ENCODE measurements around the gene MEX3B. TPM values are rescaled to one million over a fixed set of nuclear protein-coding genes. Genes with fewer than 3 reads are reported as not detected.

MEX3B gene
- total RNA-seq, 1 experiment from 2014 or later = not detected

DNA sequence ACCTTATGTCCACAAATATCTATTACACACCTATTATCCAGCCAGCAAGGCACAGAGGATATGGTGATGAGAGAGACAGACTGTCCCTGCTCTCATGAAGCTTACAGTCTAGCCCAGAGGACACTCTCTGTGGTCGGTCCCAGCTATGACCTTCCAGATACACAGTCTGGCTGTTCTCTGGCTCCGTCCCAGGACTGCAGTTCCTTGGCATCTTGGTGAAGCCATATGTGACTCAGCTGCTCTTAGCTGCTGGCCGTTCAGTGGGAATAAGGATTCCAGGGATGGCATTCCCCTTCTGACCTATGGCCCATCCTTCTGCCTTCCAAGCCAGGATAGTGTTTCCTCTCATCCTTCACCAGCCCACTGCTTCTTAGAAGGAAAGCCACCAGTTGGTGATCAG, 30.8 kb downstream of the MEX3B start:
- no peak overlapping the region for H2AFZ ChIP-seq
- no peaks in the 10 kb centered on the region for H3K79me2 ChIP-seq (ENCODE audit: low read depth)
- no peaks in the 10 kb centered on the region for H3K9me3 ChIP-seq (ENCODE audit: insufficient read depth, low read depth)
- TF ChIP-seq EZH2 (IDR thresholded peaks at IDR 0.05; ENCODE audit: low read depth) = no peak
- TF ChIP-seq, protein P1, sequence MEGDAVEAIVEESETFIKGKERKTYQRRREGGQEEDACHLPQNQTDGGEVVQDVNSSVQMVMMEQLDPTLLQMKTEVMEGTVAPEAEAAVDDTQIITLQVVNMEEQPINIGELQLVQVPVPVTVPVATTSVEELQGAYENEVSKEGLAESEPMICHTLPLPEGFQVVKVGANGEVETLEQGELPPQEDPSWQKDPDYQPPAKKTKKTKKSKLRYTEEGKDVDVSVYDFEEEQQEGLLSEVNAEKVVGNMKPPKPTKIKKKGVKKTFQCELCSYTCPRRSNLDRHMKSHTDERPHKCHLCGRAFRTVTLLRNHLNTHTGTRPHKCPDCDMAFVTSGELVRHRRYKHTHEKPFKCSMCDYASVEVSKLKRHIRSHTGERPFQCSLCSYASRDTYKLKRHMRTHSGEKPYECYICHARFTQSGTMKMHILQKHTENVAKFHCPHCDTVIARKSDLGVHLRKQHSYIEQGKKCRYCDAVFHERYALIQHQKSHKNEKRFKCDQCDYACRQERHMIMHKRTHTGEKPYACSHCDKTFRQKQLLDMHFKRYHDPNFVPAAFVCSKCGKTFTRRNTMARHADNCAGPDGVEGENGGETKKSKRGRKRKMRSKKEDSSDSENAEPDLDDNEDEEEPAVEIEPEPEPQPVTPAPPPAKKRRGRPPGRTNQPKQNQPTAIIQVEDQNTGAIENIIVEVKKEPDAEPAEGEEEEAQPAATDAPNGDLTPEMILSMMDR (conservative IDR thresholded peaks at IDR 0.05) = no peak
- H3K4me2 ChIP-seq = no peak overlapping the region
- H3K27ac ChIP-seq = no peak overlapping the region
- H3K36me3 ChIP-seq (ENCODE audit: low read depth) = no peaks in the 10 kb centered on the region
- H3K4me3 ChIP-seq = no peak overlapping the region
- H3K27me3 ChIP-seq (ENCODE audit: insufficient read depth, low read depth) = peaks cover 68% of the 10 kb centered on the region
- H4K20me1 ChIP-seq (ENCODE audit: insufficient read depth) = no peaks in the 10 kb centered on the region
- ChIA-PET CTCF (no interaction called here), POLR2A (ENCODE audit: unreplicated experiment) (no interaction called here)
- no TSS peak for BruUV-seq (replicated peaks)
- no peaks in the 10 kb centered on the region for H3K9me2 ChIP-seq (ENCODE audit: insufficient read depth)
- no peak for DNase-seq
- H3K4me1 ChIP-seq (replicated peaks; ENCODE audit: insufficient read depth) = no peaks in the 10 kb centered on the region
- intact Hi-C loops (cut with micrococcal nuclease; ENCODE audit: unreplicated experiment) = no loop called here
- no peaks in the 10 kb centered on the region for H3F3A ChIP-seq (ENCODE audit: insufficient read depth, low read depth)

DNA sequence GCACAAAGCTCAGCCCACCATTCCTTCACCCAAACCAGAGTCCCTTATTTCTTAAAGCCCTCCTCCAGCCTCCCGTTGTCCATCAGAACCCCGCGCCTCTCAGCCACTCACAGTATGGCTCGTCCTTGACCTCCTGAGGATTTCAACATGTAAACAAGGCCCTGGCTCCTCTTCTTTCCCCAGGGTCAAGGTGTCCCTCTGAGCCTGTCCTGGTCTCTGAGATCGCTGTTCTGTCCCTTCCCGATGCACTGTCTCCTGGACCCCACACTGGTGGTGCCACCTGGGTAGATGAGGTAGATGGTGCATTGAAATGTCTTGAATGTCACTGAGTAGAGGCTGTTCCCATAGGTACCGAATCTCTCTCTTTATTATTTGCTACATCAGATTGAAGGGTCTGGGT, 32.9 kb downstream of the MEX3B start:
- H3K4me3 ChIP-seq = no peak overlapping the region
- no peaks in the 10 kb centered on the region for H4K20me1 ChIP-seq (ENCODE audit: insufficient read depth)
- H3K27me3 ChIP-seq (ENCODE audit: insufficient read depth, low read depth) = peaks cover 71% of the 10 kb centered on the region
- no peak overlapping the region for H2AFZ ChIP-seq
- BruUV-seq (replicated peaks) = no TSS peak
- H3K9me2 ChIP-seq (ENCODE audit: insufficient read depth) = no peaks in the 10 kb centered on the region
- H3K4me1 ChIP-seq (replicated peaks; ENCODE audit: insufficient read depth) = no peaks in the 10 kb centered on the region
- intact Hi-C loops (cut with micrococcal nuclease; ENCODE audit: unreplicated experiment) = no loop called here
- H3K36me3 ChIP-seq (ENCODE audit: low read depth) = no peaks in the 10 kb centered on the region
- no peaks in the 10 kb centered on the region for H3K9me3 ChIP-seq (ENCODE audit: insufficient read depth, low read depth)
- H3K27ac ChIP-seq = no peak overlapping the region
- CTCF ChIA-PET = no interaction called here
- no peaks in the 10 kb centered on the region for H3F3A ChIP-seq (ENCODE audit: insufficient read depth, low read depth)
- no peak overlapping the region for H3K4me2 ChIP-seq
- POLR2A ChIA-PET (ENCODE audit: unreplicated experiment) = no interaction called here
- TF ChIP-seq EZH2 (IDR thresholded peaks at IDR 0.05; ENCODE audit: low read depth) = no peak
- TF ChIP-seq, protein P1 (conservative IDR thresholded peaks at IDR 0.05) = no peak
- DNase-seq = no peak
- no peaks in the 10 kb centered on the region for H3K79me2 ChIP-seq (ENCODE audit: low read depth)

DNA sequence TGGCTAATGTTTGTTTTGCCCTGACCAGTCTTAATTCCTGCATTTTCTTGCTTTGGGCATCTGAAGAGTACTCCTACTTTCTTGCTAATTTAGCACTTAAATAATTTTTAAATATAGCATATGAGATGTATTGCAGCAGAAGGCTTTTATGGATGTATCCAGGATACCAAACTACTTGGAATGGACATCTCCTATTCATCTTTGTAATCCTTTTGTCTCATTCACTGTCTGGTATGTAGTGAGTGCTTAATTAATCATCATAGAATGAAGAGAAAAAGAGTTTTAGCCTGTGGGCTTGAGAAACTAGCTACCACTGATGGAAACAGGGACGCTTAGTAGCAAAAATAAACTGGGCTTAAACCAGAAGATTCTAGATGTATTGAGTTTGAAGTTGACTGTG, 40.6 kb downstream of the MEX3B start:
- no TSS peak for BruUV-seq (replicated peaks)
- POLR2A ChIA-PET (ENCODE audit: unreplicated experiment) = no interaction called here
- Histone ChIP-seq H3K4me3 (no peak overlapping the region), H2AFZ (no peak overlapping the region), H3K9me3 (ENCODE audit: insufficient read depth, low read depth) (no peaks in the 10 kb centered on the region), H4K20me1 (ENCODE audit: insufficient read depth) (no peaks in the 10 kb centered on the region), H3K9me2 (ENCODE audit: insufficient read depth) (no peaks in the 10 kb centered on the region), H3F3A (ENCODE audit: insufficient read depth, low read depth) (no peaks in the 10 kb centered on the region), H3K36me3 (ENCODE audit: low read depth) (no peaks in the 10 kb centered on the region), H3K27ac (no peak overlapping the region), H3K79me2 (ENCODE audit: low read depth) (no peaks in the 10 kb centered on the region), H3K27me3 (ENCODE audit: insufficient read depth, low read depth) (peaks cover 24% of the 10 kb centered on the region), H3K4me2 (no peak overlapping the region), H3K4me1 (replicated peaks; ENCODE audit: insufficient read depth) (no peaks in the 10 kb centered on the region)
- intact Hi-C loops (cut with micrococcal nuclease; ENCODE audit: unreplicated experiment) = no loop called here
- CTCF ChIA-PET = no interaction called here
- DNase-seq = no peak
- TF ChIP-seq EZH2 (IDR thresholded peaks at IDR 0.05; ENCODE audit: low read depth) = no peak
- TF ChIP-seq, protein P1 (conservative IDR thresholded peaks at IDR 0.05) = no peak

Data from PC-9 (cell line).